H9 (cell line): Measurements from ENCODE around the gene COL18A1. TPM values are rescaled to one million over a fixed set of nuclear protein-coding genes. Genes with fewer than 3 reads are reported as not detected.

Source experiments
- DNase-seq: peaks from one replicate; pipeline ENCODE4 v3.0.0-alpha.2; 2017
- H2AFZ ChIP-seq: one replicate; pipeline ENCODE4 v1.6.1; 2013; ENCODE audit warnings: mild to moderate bottlenecking, low read length, control low read depth, moderate library complexity
- H2AK5ac ChIP-seq: 2 replicates; pipeline ENCODE4 v1.6.1; 2013; ENCODE audit warnings: low read length, control low read depth, mixed read lengths; ENCODE audit not compliant: insufficient read length
- H2BK120ac ChIP-seq: one replicate; pipeline ENCODE4 v1.6.1; 2013; ENCODE audit warnings: low read depth, mild to moderate bottlenecking, low read length, control low read depth, inconsistent platforms; ENCODE audit not compliant: poor library complexity, severe bottlenecking
- H2BK12ac ChIP-seq: 2 replicates; pipeline ENCODE4 v1.6.1; 2013; ENCODE audit warnings: low read length, control low read depth, mixed read lengths, low read depth; ENCODE audit not compliant: insufficient read length
- H2BK15ac ChIP-seq: 2 replicates; pipeline ENCODE4 v1.6.1; 2013; ENCODE audit warnings: low read depth, low read length, control low read depth
- H2BK20ac ChIP-seq: one replicate; pipeline ENCODE4 v1.6.1; 2013; ENCODE audit warnings: low read depth, mild to moderate bottlenecking, low read length, control low read depth, inconsistent platforms; ENCODE audit not compliant: poor library complexity, severe bottlenecking
- H2BK5ac ChIP-seq: 2 replicates; pipeline ENCODE4 v1.6.1; 2013; ENCODE audit warnings: low read length, control low read depth, mixed read lengths; ENCODE audit not compliant: insufficient read length
- H3K14ac ChIP-seq: 2 replicates; pipeline ENCODE4 v1.6.1; 2013; ENCODE audit warnings: low read length, control low read depth; ENCODE audit not compliant: insufficient read depth
- H3K18ac ChIP-seq: 2 replicates; pipeline ENCODE4 v1.6.1; 2013; ENCODE audit warnings: low read depth, mild to moderate bottlenecking, mixed read lengths, low read length, control low read depth; ENCODE audit not compliant: insufficient read length
- H3K23ac ChIP-seq: 2 replicates; pipeline ENCODE4 v1.6.1; 2013; ENCODE audit warnings: low read length, control low read depth, mixed read lengths, low read depth; ENCODE audit not compliant: insufficient read length
- H3K23me2 ChIP-seq: 2 replicates; pipeline ENCODE4 v1.6.1; 2013; ENCODE audit warnings: low read depth, mild to moderate bottlenecking, mixed read lengths, low read length, control low read depth; ENCODE audit not compliant: insufficient read length, poor library complexity, severe bottlenecking
- H3K27ac ChIP-seq: 2 replicates; pipeline ENCODE4 v1.5.1; 2013; ENCODE audit warnings: low read length, control low read depth, mixed read lengths, low read depth; ENCODE audit not compliant: insufficient read length
- H3K27me3 ChIP-seq: 2 replicates; pipeline ENCODE4 v1.6.1; 2013; ENCODE audit warnings: low read length, control low read depth, inconsistent platforms; ENCODE audit not compliant: insufficient read depth
- H3K4ac ChIP-seq: 2 replicates; pipeline ENCODE4 v1.6.1; 2013; ENCODE audit warnings: low read depth, mild to moderate bottlenecking, control low read depth, inconsistent platforms, low read length, moderate library complexity
- H3K4me1 ChIP-seq: 2 replicates; pipeline ENCODE4 v1.6.1; 2013; ENCODE audit warnings: low read length, control low read depth, inconsistent platforms; ENCODE audit not compliant: insufficient read depth
- H3K4me2 ChIP-seq: 2 replicates; pipeline ENCODE4 v1.6.1; 2013; ENCODE audit warnings: low read length, control low read depth, mixed read lengths; ENCODE audit not compliant: insufficient read length, insufficient read depth
- H3K56ac ChIP-seq: 2 replicates; pipeline ENCODE4 v1.6.1; 2013; ENCODE audit warnings: low read depth, mild to moderate bottlenecking, mixed read lengths, low read length, control low read depth; ENCODE audit not compliant: insufficient read length
- H3K79me1 ChIP-seq: 2 replicates; pipeline ENCODE4 v1.6.1; 2013; ENCODE audit warnings: low read depth, mild to moderate bottlenecking, moderate library complexity, low read length, control low read depth, inconsistent platforms; ENCODE audit not compliant: insufficient read depth, poor library complexity, severe bottlenecking
- H3K79me2 ChIP-seq: 2 replicates; pipeline ENCODE4 v1.6.1; 2013; ENCODE audit warnings: low read length, control low read depth, inconsistent platforms; ENCODE audit not compliant: insufficient read depth
- H3K9ac ChIP-seq: 2 replicates; pipeline ENCODE4 v1.6.1; 2013; ENCODE audit warnings: low read length, control low read depth, mixed read lengths; ENCODE audit not compliant: insufficient read length; ENCODE audit errors: extremely low read depth
- H3K9me3 ChIP-seq: one replicate; pipeline ENCODE4 v1.6.1; 2013; ENCODE audit warnings: low read depth, low read length, inconsistent platforms; ENCODE audit not compliant: control insufficient read depth
- H3T11ph ChIP-seq: one replicate; pipeline ENCODE4 v1.6.1; 2013; ENCODE audit warnings: mild to moderate bottlenecking, low read length, control low read depth, inconsistent platforms
- H4K20me1 ChIP-seq: one replicate; pipeline ENCODE4 v1.6.1; 2013; ENCODE audit not compliant: control insufficient read depth, insufficient read length, insufficient read depth
- H4K5ac ChIP-seq: 2 replicates; pipeline ENCODE4 v1.6.1; 2013; ENCODE audit warnings: low read depth, mild to moderate bottlenecking, mixed read lengths, low read length, control low read depth; ENCODE audit not compliant: insufficient read length
- H4K8ac ChIP-seq: replicated peaks from 2 replicates; pipeline ENCODE4 v1.6.1; 2013; ENCODE audit warnings: low read length, control low read depth, mixed read lengths, low read depth; ENCODE audit not compliant: insufficient read length
- H4K91ac ChIP-seq: 2 replicates; pipeline ENCODE4 v1.6.1; 2013; ENCODE audit warnings: low read depth, mild to moderate bottlenecking, moderate library complexity, mixed read lengths, low read length, control low read depth; ENCODE audit not compliant: insufficient read length
- H3K27ac Mint-ChIP-seq, 3 experiments: 2 replicates in 2 of 3; 3 replicates in 1 of 3; pipeline ENCODE4 v1.8.0; 2020 to 2021; ENCODE audit warnings: mixed read lengths in 3 of 3, mild to moderate bottlenecking in 1 of 3, moderate library complexity in 1 of 3
- H3K27me3 Mint-ChIP-seq: 2 replicates; pipeline ENCODE4 v1.8.0; 2021; ENCODE audit warnings: low read depth, mild to moderate bottlenecking, moderate library complexity, mixed read lengths
- H3K36me3 Mint-ChIP-seq, 3 experiments: 2 replicates in 2 of 3; 3 replicates in 1 of 3; pipeline ENCODE4 v1.8.0; 2020 to 2021; ENCODE audit warnings: low read depth in 3 of 3, mixed read lengths in 3 of 3; ENCODE audit not compliant: insufficient read depth in 1 of 3
- H3K4me1 Mint-ChIP-seq, 2 experiments: 2 replicates each; pipeline ENCODE4 v1.8.0; 2020; ENCODE audit warnings: mixed read lengths in 2 of 2
- H3K4me3 Mint-ChIP-seq, 2 experiments: 2 replicates in 1 of 2; 3 replicates in 1 of 2; pipeline ENCODE4 v1.8.0; 2020 to 2021; ENCODE audit warnings: mild to moderate bottlenecking in 2 of 2, mixed read lengths in 2 of 2, moderate library complexity in 1 of 2
- H3K9me3 Mint-ChIP-seq, 2 experiments: 2 replicates in 1 of 2; 3 replicates in 1 of 2; pipeline ENCODE4 v1.8.0; 2020; ENCODE audit warnings: mild to moderate bottlenecking in 2 of 2, mixed read lengths in 2 of 2, moderate library complexity in 1 of 2
- WGBS: extraction: QIAGEN DNeasy Blood & Tissue Kit; methylation state at CpG from one replicate; pipeline ENCODE4 v1.1.7; 2013; ENCODE audit warnings: missing lambda C conversion rate, low lambda C conversion rate, mixed read lengths; ENCODE audit not compliant: insufficient read length; ENCODE audit errors: extremely low coverage; 5-methylcytosine and 5-hydroxymethylcytosine counted together
- total RNA-seq: library from RNA; stranded (reverse); gene quantifications from 2 replicates; pipeline ENCODE4 v1.2.1, GENCODE V29; 2021
- TF ChIP-seq, protein P1 (sequence below): fragments of 200-600 bp; sonication (generic); conservative IDR thresholded peaks from 3 replicates; pipeline ENCODE4 v1.8.0; 2021; ENCODE audit warnings: antibody characterized with exemption, mild to moderate bottlenecking

COL18A1 gene
- total RNA-seq, 1 experiment from 2014 or later, result 232 TPM

- no peak overlapping the region for H3T11ph ChIP-seq
- Mint-ChIP-seq H3K27ac (peak overlapping the region in 1 of 3 experiments; percentile 68; a peak in 2 of 7 replicates), H3K27me3 (no peaks in the 10 kb centered on the region; the same call in 1 of the 2 replicates), H3K9me3 (no peaks in the 10 kb centered on the region), H3K4me1 (peaks cover 64 to 73% of the 10 kb centered on the region in 2 experiments), H3K4me3 (no peak overlapping the region), H3K36me3 (peaks cover 2 to 21% (median 16%) of the 10 kb centered on the region in 3 experiments; a peak in 6 of 7 replicates)
- no CpG with 5 or more reads among the region's 17 CpGs for WGBS
- no peak overlapping the region for H2BK12ac ChIP-seq
- H4K20me1 ChIP-seq, result no peaks in the 10 kb centered on the region
- H3K4me1 ChIP-seq, result no peaks in the 10 kb centered on the region; the same call in 1 of the 2 replicates
- no peak overlapping the region for H2BK20ac ChIP-seq
- H3K23me2 ChIP-seq, result no peaks in the 10 kb centered on the region
- no peaks in the 10 kb centered on the region for H3K79me1 ChIP-seq
- H3K27me3 ChIP-seq, result no peaks in the 10 kb centered on the region
- no peak overlapping the region for H3K23ac ChIP-seq
- no peak overlapping the region for H3K9ac ChIP-seq
- no peaks in the 10 kb centered on the region for H3K9me3 ChIP-seq
- no peak overlapping the region for H4K5ac ChIP-seq
- H4K8ac ChIP-seq, result no peak overlapping the region
- no peak overlapping the region for H3K27ac ChIP-seq
- H2AFZ ChIP-seq, result no peak overlapping the region
- H2BK5ac ChIP-seq, result no peak overlapping the region
- TF ChIP-seq, protein P1, sequence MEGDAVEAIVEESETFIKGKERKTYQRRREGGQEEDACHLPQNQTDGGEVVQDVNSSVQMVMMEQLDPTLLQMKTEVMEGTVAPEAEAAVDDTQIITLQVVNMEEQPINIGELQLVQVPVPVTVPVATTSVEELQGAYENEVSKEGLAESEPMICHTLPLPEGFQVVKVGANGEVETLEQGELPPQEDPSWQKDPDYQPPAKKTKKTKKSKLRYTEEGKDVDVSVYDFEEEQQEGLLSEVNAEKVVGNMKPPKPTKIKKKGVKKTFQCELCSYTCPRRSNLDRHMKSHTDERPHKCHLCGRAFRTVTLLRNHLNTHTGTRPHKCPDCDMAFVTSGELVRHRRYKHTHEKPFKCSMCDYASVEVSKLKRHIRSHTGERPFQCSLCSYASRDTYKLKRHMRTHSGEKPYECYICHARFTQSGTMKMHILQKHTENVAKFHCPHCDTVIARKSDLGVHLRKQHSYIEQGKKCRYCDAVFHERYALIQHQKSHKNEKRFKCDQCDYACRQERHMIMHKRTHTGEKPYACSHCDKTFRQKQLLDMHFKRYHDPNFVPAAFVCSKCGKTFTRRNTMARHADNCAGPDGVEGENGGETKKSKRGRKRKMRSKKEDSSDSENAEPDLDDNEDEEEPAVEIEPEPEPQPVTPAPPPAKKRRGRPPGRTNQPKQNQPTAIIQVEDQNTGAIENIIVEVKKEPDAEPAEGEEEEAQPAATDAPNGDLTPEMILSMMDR, result no peak
- no peak overlapping the region for H3K4me2 ChIP-seq
- H3K14ac ChIP-seq, result no peak overlapping the region
- no peak overlapping the region for H3K4ac ChIP-seq
- H3K56ac ChIP-seq, result no peak overlapping the region
- H2AK5ac ChIP-seq, result no peak overlapping the region
- H4K91ac ChIP-seq, result no peak overlapping the region
- peaks cover 40% of the 10 kb centered on the region; the same call in 1 of the 2 replicates for H3K79me2 ChIP-seq
- no peak overlapping the region for H2BK120ac ChIP-seq
- H3K18ac ChIP-seq, result no peak overlapping the region
- DNase-seq, result no peak
- no peak overlapping the region for H2BK15ac ChIP-seq
These were observed 27.0 kb downstream of the COL18A1 start for GRCh38 chr21:45431781-45432572.
